GM18505 (cell line): ENCODE measurements around the gene CNDP1.

Experiments used
- ATAC-seq: cut with Tn5 transposase; IDR thresholded peaks from one replicate; pipeline ENCODE4 v1.9.1; 2021; ENCODE audit not compliant: unreplicated experiment
- POLR2A ChIP-seq: IDR thresholded peaks from 4 replicates; pipeline ENCODE4 v1.6.1; 2011; ENCODE audit warnings: borderline replicate concordance; ENCODE audit not compliant: insufficient read depth, insufficient read length; ENCODE audit errors: extremely low read depth

Gene CNDP1

GRCh38 chr18:74587441-74587840 is 53.1 kb downstream of the CNDP1 start:
- no peak for TF ChIP-seq POLR2A
- no peak for ATAC-seq

- TF ChIP-seq POLR2A = no peak
- ATAC-seq = no peak
Observed at GRCh38 chr18:74589021-74589420, 54.7 kb downstream of the CNDP1 start.

GRCh38 chr18:74589811-74590210 is 55.5 kb downstream of the CNDP1 start:
- no peak for ATAC-seq
- no peak for TF ChIP-seq POLR2A

GRCh38 chr18:74590671-74591070 is 56.4 kb downstream of the CNDP1 start:
- TF ChIP-seq POLR2A = no peak
- ATAC-seq = no peak

- no peak for ATAC-seq
- TF ChIP-seq POLR2A = no peak
Observed at GRCh38 chr18:74595431-74595830, 61.1 kb downstream of the CNDP1 start.

- peak; percentile 33 for ATAC-seq
- TF ChIP-seq POLR2A = no peak
Observed at GRCh38 chr18:74597034-74597661, 62.8 kb downstream of the CNDP1 start.

GRCh38 chr18:74597662-74598349 is 63.5 kb downstream of the CNDP1 start, which contains the start of gene ZNF407:
Gene ZNF407 (plus strand): TSS chr18:74597870. CDS start chr18:74631020, 33,150 bp downstream.
- ATAC-seq = peak; percentile 76
- TF ChIP-seq POLR2A = peak; percentile 59

GRCh38 chr18:74598350-74599001 is 64.2 kb downstream of the CNDP1 start:
- TF ChIP-seq POLR2A = no peak
- ATAC-seq = peak; percentile 69

- ATAC-seq = no peak
- no peak for TF ChIP-seq POLR2A
Observed at GRCh38 chr18:74604361-74604760, 70.1 kb downstream of the CNDP1 start.

- ATAC-seq = no peak
Observed at GRCh38 chr18:74604774-74605173, 70.5 kb downstream of the CNDP1 start.

GRCh38 chr18:74608681-74609080 is 74.4 kb downstream of the CNDP1 start:
- no peak for TF ChIP-seq POLR2A
- ATAC-seq = no peak

More at GRCh38 chr18:74604774-74605173, 70.5 kb downstream of the CNDP1 start:
- TF ChIP-seq POLR2A = no peak

- ATAC-seq = no peak
Observed at GRCh38 chr18:74609535-74609934, 75.2 kb downstream of the CNDP1 start.

GRCh38 chr18:74610051-74610615 is 75.8 kb downstream of the CNDP1 start:
- no peak for ATAC-seq
- TF ChIP-seq POLR2A = no peak

More at GRCh38 chr18:74609535-74609934, 75.2 kb downstream of the CNDP1 start:
- TF ChIP-seq POLR2A = no peak
